HepG2 (cell line): ENCODE data around the gene TTLL7.

ENCODE experiments used
- CAMTA2 ChIP-seq: sonication (generic); formaldehyde crosslinking; IDR thresholded peaks from 2 replicates; pipeline ENCODE4 v1.4.0; 2020; ENCODE audit warnings: mild to moderate bottlenecking, missing genetic modification reagents, borderline replicate concordance
- EP300 ChIP-seq, 3 experiments: sonication (generic) in 1 of 3; formaldehyde crosslinking in 1 of 3; IDR thresholded peaks; 2 replicates each; pipeline versions ENCODE4 v1.5.1 to v1.6.1; 2011 to 2020; ENCODE audit warnings: low read depth in 2 of 3, low read length in 2 of 3, borderline replicate concordance in 1 of 3, improper control_type of control experiment in 1 of 3, mild to moderate bottlenecking in 1 of 3, missing genetic modification reagents in 1 of 3, moderate library complexity in 1 of 3
- GABPB1 ChIP-seq: IDR thresholded peaks from 2 replicates; pipeline ENCODE4 v1.6.1; 2016; ENCODE audit warnings: mild to moderate bottlenecking, missing genetic modification reagents, moderate library complexity, missing compliant biosample characterization
- NFE2L2 ChIP-seq: fragments of 150-350 bp; IDR thresholded peaks from 2 replicates; pipeline ENCODE4 v1.6.1; 2014; ENCODE audit warnings: low read length
- RAD51 ChIP-seq: fragments of 450-650 bp; IDR thresholded peaks from 2 replicates; pipeline ENCODE4 v1.6.1; 2016; ENCODE audit warnings: borderline replicate concordance
- RFX5 ChIP-seq: IDR thresholded peaks from 2 replicates; pipeline ENCODE4 v1.6.1; 2011; ENCODE audit warnings: low read depth, low read length, improper control_type of control experiment
- SP4 ChIP-seq: sonication (generic); formaldehyde crosslinking; IDR thresholded peaks from 2 replicates; pipeline ENCODE4 v1.8.1; 2023; ENCODE audit warnings: mild to moderate bottlenecking, missing genetic modification reagents
- U2AF1 ChIP-seq: fragments of 200-400 bp; formaldehyde crosslinking; optimal IDR thresholded peaks from 2 replicates; pipeline ENCODE3; 2017; ENCODE audit warnings: mild to moderate bottlenecking, low read depth, low read length
- ZC3H13 ChIP-seq: sonication (generic); formaldehyde crosslinking; IDR thresholded peaks from 2 replicates; pipeline ENCODE4 v1.8.1; 2023; ENCODE audit warnings: mild to moderate bottlenecking, missing genetic modification reagents, moderate library complexity
- ZNF253 ChIP-seq: sonication (generic); formaldehyde crosslinking; IDR thresholded peaks from 2 replicates; pipeline ENCODE4 v1.8.0; 2022; ENCODE audit warnings: mild to moderate bottlenecking, missing genetic modification reagents, borderline replicate concordance
- ZNF263 ChIP-seq: sonication (generic); formaldehyde crosslinking; IDR thresholded peaks from 2 replicates; pipeline ENCODE4 v1.4.0; 2020; ENCODE audit warnings: missing genetic modification reagents
- TF ChIP-seq, protein P1 (sequence below): sonication (generic); formaldehyde crosslinking; IDR thresholded peaks from 2 replicates; pipeline ENCODE4 v1.5.0; 2020; ENCODE audit warnings: mild to moderate bottlenecking, missing genetic modification reagents, moderate library complexity
- TF ChIP-seq, protein P2 (sequence below): IDR thresholded peaks from 2 replicates; pipeline ENCODE4 v1.6.1; 2016

DNA sequence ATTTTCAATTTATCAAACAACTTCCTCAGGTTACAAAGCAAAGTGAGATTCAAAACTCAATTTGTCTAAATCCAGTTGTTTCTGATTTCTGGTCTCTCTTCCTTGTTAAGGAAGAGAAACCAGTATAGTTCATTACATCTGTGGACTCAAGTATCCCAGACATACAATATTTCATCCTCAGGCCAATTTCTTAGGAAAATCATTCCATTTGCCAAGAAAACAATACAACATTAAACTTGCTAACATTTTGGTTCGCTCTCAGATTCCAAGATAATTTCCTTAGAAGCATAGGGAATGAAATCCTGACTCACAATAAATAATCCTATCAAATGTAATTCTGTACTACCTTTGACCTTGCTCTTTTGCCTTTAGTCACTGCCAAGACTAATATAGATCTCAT is 11.2 kb upstream of the TTLL7 start:
- TF ChIP-seq, protein P1, sequence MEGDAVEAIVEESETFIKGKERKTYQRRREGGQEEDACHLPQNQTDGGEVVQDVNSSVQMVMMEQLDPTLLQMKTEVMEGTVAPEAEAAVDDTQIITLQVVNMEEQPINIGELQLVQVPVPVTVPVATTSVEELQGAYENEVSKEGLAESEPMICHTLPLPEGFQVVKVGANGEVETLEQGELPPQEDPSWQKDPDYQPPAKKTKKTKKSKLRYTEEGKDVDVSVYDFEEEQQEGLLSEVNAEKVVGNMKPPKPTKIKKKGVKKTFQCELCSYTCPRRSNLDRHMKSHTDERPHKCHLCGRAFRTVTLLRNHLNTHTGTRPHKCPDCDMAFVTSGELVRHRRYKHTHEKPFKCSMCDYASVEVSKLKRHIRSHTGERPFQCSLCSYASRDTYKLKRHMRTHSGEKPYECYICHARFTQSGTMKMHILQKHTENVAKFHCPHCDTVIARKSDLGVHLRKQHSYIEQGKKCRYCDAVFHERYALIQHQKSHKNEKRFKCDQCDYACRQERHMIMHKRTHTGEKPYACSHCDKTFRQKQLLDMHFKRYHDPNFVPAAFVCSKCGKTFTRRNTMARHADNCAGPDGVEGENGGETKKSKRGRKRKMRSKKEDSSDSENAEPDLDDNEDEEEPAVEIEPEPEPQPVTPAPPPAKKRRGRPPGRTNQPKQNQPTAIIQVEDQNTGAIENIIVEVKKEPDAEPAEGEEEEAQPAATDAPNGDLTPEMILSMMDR, result no peak
- no peak for TF ChIP-seq ZNF253 (CRISPR knock-in tag)
- TF ChIP-seq RFX5, result no peak
- TF ChIP-seq ZNF263 (CRISPR knock-in tag), result no peak
- TF ChIP-seq, protein P2, sequence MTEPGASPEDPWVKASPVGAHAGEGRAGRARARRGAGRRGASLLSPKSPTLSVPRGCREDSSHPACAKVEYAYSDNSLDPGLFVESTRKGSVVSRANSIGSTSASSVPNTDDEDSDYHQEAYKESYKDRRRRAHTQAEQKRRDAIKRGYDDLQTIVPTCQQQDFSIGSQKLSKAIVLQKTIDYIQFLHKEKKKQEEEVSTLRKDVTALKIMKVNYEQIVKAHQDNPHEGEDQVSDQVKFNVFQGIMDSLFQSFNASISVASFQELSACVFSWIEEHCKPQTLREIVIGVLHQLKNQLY (CRISPR knock-in tag), result no peak
- no peak for TF ChIP-seq SP4 (CRISPR knock-in tag)
- no peak for TF ChIP-seq ZC3H13
- TF ChIP-seq CAMTA2 (CRISPR knock-in tag), result no peak
- TF ChIP-seq GABPB1 (CRISPR knock-in tag), result no peak
- TF ChIP-seq U2AF1, result no peak
- TF ChIP-seq NFE2L2, result no peak
- no peak for TF ChIP-seq RAD51
- no peak for TF ChIP-seq EP300 (IDR thresholded peaks at IDR 0.05; ENCODE audit: low read depth in 2 of 2, low read length in 2 of 2)
- TF ChIP-seq EP300 (CRISPR knock-in tag; IDR thresholded peaks at IDR 0.05; ENCODE audit: borderline replicate concordance), result no peak
